ENCODE results near the gene PARP16. TPM values are rescaled to one million over a fixed set of nuclear protein-coding genes. Genes with fewer than 3 reads are reported as not detected.

The PARP16 gene
- 4.0 and 6.9 TPM in 2 replicates for total RNA-seq

DNA sequence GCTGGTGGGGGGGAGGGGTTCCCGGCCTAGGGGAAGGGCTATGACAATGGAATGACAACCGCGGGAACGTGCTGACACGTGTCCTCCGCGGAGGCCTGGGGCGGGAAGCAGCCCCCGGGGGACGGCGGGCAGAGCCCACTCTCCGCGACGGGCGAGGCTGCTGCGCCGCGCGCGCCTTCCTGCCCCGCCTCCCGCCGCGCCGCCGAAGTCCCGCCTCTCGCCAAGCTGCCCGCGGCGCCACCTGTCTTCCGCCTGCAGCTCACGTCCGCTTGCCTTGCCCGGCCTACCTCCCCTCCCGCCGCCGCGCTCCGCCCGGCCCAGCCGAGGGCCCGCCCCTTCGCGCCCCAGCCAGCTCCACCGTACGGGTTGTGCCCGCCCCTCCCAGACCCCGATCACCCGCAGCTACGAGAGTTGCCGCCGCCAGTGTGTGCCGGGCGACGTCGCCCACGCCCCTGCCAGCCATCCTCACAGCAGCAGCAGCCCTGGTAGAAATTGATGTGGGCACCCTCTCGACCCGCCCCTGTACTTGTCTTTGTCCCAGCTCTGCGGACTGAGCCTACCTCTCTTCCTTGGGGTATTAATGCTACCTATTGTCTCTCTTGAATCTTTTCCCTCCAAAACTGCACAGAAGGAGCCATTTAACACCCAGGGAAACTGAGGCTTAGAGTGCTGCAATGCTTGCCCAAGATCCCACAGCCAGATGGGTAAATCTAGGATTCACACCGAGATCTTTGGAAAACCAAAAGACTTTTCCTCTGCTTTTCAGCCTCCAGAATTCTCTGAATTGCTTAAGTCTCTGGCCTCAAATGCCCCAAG lies at the start of gene PARP16:
PARP16 (minus strand) TSS at position 180 of the 816 bp plus-strand sequence. CDS start 457 bp downstream, outside the sequence.

DNA sequence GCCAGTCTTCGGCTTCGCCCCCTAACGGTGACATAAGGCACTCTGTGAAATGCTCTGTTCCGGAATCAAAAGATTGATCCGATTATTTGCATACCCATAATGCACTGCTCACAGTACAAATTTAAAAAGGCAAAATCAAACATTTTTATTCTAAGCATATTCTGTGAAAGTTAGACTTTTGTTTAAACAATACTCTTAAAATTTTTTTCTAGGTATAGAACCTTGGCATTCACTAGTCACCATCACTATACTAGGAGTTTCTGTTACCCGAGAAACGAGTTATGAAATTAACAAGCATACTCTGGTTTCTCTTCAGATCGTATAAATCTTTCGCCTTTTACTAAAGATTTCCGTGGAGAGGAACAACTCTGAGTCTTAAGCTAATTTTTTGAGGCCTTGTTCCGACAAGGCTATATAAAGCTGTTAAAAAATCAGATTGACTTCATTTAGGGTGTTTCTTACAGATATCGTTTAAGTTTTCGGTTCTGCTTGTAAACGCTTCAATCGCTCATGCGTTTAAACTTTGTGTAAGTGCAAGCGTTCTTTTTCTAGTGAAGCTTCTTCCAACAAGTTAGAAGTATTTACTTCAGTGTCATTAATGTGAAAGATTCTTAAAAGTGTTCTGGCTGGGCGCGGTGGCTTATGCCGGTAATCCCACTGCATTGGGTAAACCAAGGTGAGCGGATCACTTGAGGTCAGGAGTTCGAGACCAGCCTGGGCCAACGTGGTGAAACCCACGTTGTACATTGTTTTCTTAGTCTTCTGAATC lies 17.9 kb upstream of the PARP16 start, which contains the start of gene RNU5B-1:
RNU5B-1 (plus strand) TSS at position 297 of the 769 bp plus-strand sequence.

GRCh38 chr15:65210770-65211481 lies 75.8 kb downstream of the PARP16 start, which contains the start of gene CILP:
Gene CILP (minus strand): TSS chr15:65211473. CDS start chr15:65209755, 1,718 bp downstream.

Other genes starting within 250 kb of the PARP16 start
- gene SLC51B, start 241.5 kb downstream of the PARP16 start, total RNA-seq = not detected in 2 replicates
- 1.1 TPM in 1 of 2 replicates, not detected in the other for gene RASL12, start 218.9 kb downstream of the PARP16 start, total RNA-seq
- gene KBTBD13, start 210.1 kb downstream of the PARP16 start, total RNA-seq = not detected in 2 replicates
- 0.38 and 0.47 TPM in 2 replicates for gene UBAP1L, start 171.7 kb downstream of the PARP16 start, total RNA-seq
- gene PDCD7, start 153.1 kb downstream of the PARP16 start, total RNA-seq = 16.2 and 23.4 TPM in 2 replicates
- gene CLPX, start 101.5 kb downstream of the PARP16 start, total RNA-seq = 19.1 and 19.2 TPM in 2 replicates
- gene CILP, start 75.4 kb downstream of the PARP16 start, total RNA-seq = not detected in 2 replicates
- gene RNU5A-1, start 9.2 kb upstream of the PARP16 start, total RNA-seq = not detected in 2 replicates
- gene RNU5B-1, start 17.8 kb upstream of the PARP16 start, total RNA-seq = not detected in 2 replicates
- not detected in 2 replicates for gene IGDCC3, start 91.1 kb upstream of the PARP16 start, total RNA-seq
- gene IGDCC4, start 136.1 kb upstream of the PARP16 start, total RNA-seq = 0.16 and 0.19 TPM in 2 replicates
- 14.6 and 20.5 TPM in 2 replicates for gene DPP8, start 230.8 kb upstream of the PARP16 start, total RNA-seq
- 58.7 and 65.2 TPM in 2 replicates for gene HACD3, start 243.6 kb upstream of the PARP16 start, total RNA-seq

Measured in hair follicular keratinocyte (primary cell).